Measurements from ENCODE around the gene GYPC. TPM values are rescaled to one million over a fixed set of nuclear protein-coding genes. Genes with fewer than 3 reads are reported as not detected.
"Not testable (repeated sequence)": the region's sequence is repeated elsewhere in the genome, so short reads cannot be mapped to it uniquely, and the experiment has no call there.

GYPC gene
- total and polyA plus RNA-seq, 4 donors, result 8.7 to 419 (median 12.3) TPM

DNA sequence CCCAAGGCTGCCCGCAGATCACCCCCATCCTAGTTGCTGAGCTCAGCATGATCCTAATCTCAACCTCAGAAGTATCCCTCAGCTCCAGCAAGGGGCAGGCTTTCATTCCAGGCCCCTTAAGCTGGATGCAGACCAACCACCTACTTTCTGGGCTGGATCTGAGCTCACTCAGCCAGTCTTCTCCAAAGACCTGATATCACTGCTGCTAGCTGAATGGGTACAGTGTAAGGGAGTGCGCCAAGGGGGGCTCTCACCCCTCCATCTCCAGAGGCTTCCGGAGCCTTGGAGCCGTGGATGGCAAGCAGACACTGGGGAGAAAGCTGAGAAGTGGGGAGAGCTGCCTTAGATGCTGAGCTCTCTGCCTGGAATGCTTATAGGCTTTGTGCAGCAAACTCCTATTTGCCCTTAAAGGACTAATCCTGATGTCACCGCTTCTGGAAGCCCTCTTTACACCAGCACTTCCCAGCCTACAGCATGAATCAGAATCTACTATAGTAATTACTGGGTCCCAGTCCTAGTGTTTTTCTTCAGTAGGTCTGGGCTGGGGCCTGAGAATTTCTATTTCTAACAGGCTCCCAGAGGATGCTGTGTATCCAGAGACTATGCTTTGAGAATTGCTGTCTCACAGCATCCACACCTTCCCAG, 31.0 kb downstream of the GYPC start:
- no peaks in the 10 kb centered on the region for H3K36me3 ChIP-seq (ENCODE audit: control insufficient read depth in 4 of 4, insufficient read depth in 3 of 4, low read depth in 1 of 4, low read length in 3 of 4)
- no peaks in the 10 kb centered on the region for H3K9me3 ChIP-seq (ENCODE audit: control insufficient read depth in 4 of 4, low read length in 3 of 4)
- TF ChIP-seq HNF4G (IDR thresholded peaks at IDR 0.05), result no peak
- TF ChIP-seq, protein P1, sequence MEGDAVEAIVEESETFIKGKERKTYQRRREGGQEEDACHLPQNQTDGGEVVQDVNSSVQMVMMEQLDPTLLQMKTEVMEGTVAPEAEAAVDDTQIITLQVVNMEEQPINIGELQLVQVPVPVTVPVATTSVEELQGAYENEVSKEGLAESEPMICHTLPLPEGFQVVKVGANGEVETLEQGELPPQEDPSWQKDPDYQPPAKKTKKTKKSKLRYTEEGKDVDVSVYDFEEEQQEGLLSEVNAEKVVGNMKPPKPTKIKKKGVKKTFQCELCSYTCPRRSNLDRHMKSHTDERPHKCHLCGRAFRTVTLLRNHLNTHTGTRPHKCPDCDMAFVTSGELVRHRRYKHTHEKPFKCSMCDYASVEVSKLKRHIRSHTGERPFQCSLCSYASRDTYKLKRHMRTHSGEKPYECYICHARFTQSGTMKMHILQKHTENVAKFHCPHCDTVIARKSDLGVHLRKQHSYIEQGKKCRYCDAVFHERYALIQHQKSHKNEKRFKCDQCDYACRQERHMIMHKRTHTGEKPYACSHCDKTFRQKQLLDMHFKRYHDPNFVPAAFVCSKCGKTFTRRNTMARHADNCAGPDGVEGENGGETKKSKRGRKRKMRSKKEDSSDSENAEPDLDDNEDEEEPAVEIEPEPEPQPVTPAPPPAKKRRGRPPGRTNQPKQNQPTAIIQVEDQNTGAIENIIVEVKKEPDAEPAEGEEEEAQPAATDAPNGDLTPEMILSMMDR (IDR thresholded peaks at IDR 0.05; ENCODE audit: low read depth, low read length, missing input control), result no peak
- TF ChIP-seq, protein P2, sequence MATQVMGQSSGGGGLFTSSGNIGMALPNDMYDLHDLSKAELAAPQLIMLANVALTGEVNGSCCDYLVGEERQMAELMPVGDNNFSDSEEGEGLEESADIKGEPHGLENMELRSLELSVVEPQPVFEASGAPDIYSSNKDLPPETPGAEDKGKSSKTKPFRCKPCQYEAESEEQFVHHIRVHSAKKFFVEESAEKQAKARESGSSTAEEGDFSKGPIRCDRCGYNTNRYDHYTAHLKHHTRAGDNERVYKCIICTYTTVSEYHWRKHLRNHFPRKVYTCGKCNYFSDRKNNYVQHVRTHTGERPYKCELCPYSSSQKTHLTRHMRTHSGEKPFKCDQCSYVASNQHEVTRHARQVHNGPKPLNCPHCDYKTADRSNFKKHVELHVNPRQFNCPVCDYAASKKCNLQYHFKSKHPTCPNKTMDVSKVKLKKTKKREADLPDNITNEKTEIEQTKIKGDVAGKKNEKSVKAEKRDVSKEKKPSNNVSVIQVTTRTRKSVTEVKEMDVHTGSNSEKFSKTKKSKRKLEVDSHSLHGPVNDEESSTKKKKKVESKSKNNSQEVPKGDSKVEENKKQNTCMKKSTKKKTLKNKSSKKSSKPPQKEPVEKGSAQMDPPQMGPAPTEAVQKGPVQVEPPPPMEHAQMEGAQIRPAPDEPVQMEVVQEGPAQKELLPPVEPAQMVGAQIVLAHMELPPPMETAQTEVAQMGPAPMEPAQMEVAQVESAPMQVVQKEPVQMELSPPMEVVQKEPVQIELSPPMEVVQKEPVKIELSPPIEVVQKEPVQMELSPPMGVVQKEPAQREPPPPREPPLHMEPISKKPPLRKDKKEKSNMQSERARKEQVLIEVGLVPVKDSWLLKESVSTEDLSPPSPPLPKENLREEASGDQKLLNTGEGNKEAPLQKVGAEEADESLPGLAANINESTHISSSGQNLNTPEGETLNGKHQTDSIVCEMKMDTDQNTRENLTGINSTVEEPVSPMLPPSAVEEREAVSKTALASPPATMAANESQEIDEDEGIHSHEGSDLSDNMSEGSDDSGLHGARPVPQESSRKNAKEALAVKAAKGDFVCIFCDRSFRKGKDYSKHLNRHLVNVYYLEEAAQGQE (IDR thresholded peaks at IDR 0.05), result no peak
- no peak for TF ChIP-seq TAF1 (conservative IDR thresholded peaks at IDR 0.05)
- no peak overlapping the region for H3K9ac ChIP-seq (ENCODE audit: low read depth in 1 of 2, low read length in 2 of 2)
- no peak overlapping the region for H3K4me3 ChIP-seq (ENCODE audit: low read depth in 1 of 3, low read length in 3 of 3)
- WGBS, result 84% methylated on average over 5 of the region's 5 CpGs
- H3K27me3 ChIP-seq (ENCODE audit: control insufficient read depth in 4 of 4, insufficient read depth in 4 of 4, low read length in 3 of 4), result no peaks in the 10 kb centered on the region
- H3K4me1 ChIP-seq (ENCODE audit: control insufficient read depth in 4 of 4, insufficient read depth in 4 of 4, low read length in 3 of 4), result no peaks in the 10 kb centered on the region
- H3K27ac ChIP-seq (ENCODE audit: low read depth in 1 of 2, low read length in 2 of 2), result no peak overlapping the region
- no peak for DNase-seq (ENCODE audit: low spot score)

DNA sequence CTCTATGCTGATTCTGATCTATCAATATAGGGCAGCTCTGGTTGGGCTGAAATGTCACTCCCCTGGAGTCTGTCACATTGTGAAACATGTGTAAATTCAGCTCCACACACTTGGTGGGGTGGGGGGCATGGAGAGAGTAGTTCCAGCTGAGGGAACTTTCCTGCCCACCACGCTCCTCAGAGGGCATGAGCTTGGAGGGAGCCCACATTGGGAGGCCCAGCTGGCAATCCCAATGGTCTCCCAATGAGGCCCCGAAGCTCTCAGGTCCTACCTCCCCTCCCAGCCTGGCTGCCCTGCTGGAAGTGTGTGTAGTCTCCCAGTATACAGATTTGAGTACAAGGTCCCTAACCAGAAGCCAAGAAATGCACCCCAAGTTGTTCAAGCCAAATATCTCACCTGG, 31.5 kb downstream of the GYPC start:
- H3K27ac ChIP-seq (ENCODE audit: low read depth in 1 of 2, low read length in 2 of 2), result no peak overlapping the region
- 89% methylated on average over 2 of the region's 2 CpGs for WGBS
- no peak for DNase-seq (ENCODE audit: low spot score)
- no peak overlapping the region for H3K9ac ChIP-seq (ENCODE audit: low read depth in 1 of 2, low read length in 2 of 2)
- no peaks in the 10 kb centered on the region for H3K36me3 ChIP-seq (ENCODE audit: control insufficient read depth in 4 of 4, insufficient read depth in 3 of 4, low read depth in 1 of 4, low read length in 3 of 4)
- H3K4me1 ChIP-seq (ENCODE audit: control insufficient read depth in 4 of 4, insufficient read depth in 4 of 4, low read length in 3 of 4), result no peaks in the 10 kb centered on the region
- H3K4me3 ChIP-seq (ENCODE audit: low read depth in 1 of 3, low read length in 3 of 3), result no peak overlapping the region
- H3K9me3 ChIP-seq (ENCODE audit: control insufficient read depth in 4 of 4, low read length in 3 of 4), result no peaks in the 10 kb centered on the region
- no peaks in the 10 kb centered on the region for H3K27me3 ChIP-seq (ENCODE audit: control insufficient read depth in 4 of 4, insufficient read depth in 4 of 4, low read length in 3 of 4)
- TF ChIP-seq ATF3 (IDR thresholded peaks at IDR 0.05) (no peak), RAD21 (IDR thresholded peaks at IDR 0.05) (no peak)

GRCh38 chr2:126688594-126688993, 32.6 kb downstream of the GYPC start:
- not testable (repeated sequence) for H3K27me3 ChIP-seq (ENCODE audit: control insufficient read depth in 4 of 4, insufficient read depth in 4 of 4, low read length in 3 of 4); H3K27ac ChIP-seq (ENCODE audit: low read depth in 1 of 2, low read length in 2 of 2); H3K4me1 ChIP-seq (ENCODE audit: control insufficient read depth in 4 of 4, insufficient read depth in 4 of 4, low read length in 3 of 4); H3K4me3 ChIP-seq (ENCODE audit: low read depth in 1 of 3, low read length in 3 of 3); H3K9ac ChIP-seq (ENCODE audit: low read depth in 1 of 2, low read length in 2 of 2); H3K9me3 ChIP-seq (ENCODE audit: control insufficient read depth in 4 of 4, low read length in 3 of 4); H3K36me3 ChIP-seq (ENCODE audit: control insufficient read depth in 4 of 4, insufficient read depth in 3 of 4, low read depth in 1 of 4, low read length in 3 of 4)
- WGBS, result 80% methylated on average over 2 of the region's 2 CpGs
- peak; percentile 16 for DNase-seq (ENCODE audit: low spot score)

DNA sequence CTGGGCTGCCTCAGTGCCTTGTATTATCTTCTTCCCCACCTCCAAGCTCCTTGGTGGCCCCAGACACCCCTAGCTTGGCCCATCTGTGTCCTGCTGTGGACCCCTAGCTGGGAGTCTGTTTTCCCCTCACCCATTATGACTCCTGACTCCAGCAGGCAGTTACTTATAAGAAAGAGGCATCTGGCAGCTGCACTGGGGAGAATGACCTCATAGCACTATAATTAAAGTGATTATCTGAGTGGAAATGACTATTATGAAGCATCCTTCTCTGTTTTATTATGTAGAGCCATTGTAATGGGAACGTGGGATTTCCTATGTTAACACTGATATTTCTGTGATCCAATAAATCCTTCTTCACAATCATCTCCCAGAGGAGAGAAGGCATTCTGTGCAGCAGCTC, 36.3 kb downstream of the GYPC start:
- H3K9ac ChIP-seq (ENCODE audit: low read depth in 1 of 2, low read length in 2 of 2); H3K4me3 ChIP-seq (ENCODE audit: low read depth in 1 of 3, low read length in 3 of 3); H3K36me3 ChIP-seq (ENCODE audit: control insufficient read depth in 4 of 4, insufficient read depth in 3 of 4, low read depth in 1 of 4, low read length in 3 of 4); H3K27me3 ChIP-seq (ENCODE audit: control insufficient read depth in 4 of 4, insufficient read depth in 4 of 4, low read length in 3 of 4); H3K27ac ChIP-seq (ENCODE audit: low read depth in 1 of 2, low read length in 2 of 2); H3K9me3 ChIP-seq (ENCODE audit: control insufficient read depth in 4 of 4, low read length in 3 of 4); H3K4me1 ChIP-seq (ENCODE audit: control insufficient read depth in 4 of 4, insufficient read depth in 4 of 4, low read length in 3 of 4): not testable (repeated sequence)
- DNase-seq (ENCODE audit: low spot score), result peak; percentile 31
- WGBS, result 58% methylated on average over 1 of the region's 1 CpG

GRCh38 chr2:126692934-126693592, 37.1 kb downstream of the GYPC start:
- H3K27ac ChIP-seq (ENCODE audit: low read depth in 1 of 2, low read length in 2 of 2); H3K27me3 ChIP-seq (ENCODE audit: control insufficient read depth in 4 of 4, insufficient read depth in 4 of 4, low read length in 3 of 4); H3K4me3 ChIP-seq (ENCODE audit: low read depth in 1 of 3, low read length in 3 of 3); H3K36me3 ChIP-seq (ENCODE audit: control insufficient read depth in 4 of 4, insufficient read depth in 3 of 4, low read depth in 1 of 4, low read length in 3 of 4); H3K9ac ChIP-seq (ENCODE audit: low read depth in 1 of 2, low read length in 2 of 2); H3K4me1 ChIP-seq (ENCODE audit: control insufficient read depth in 4 of 4, insufficient read depth in 4 of 4, low read length in 3 of 4); H3K9me3 ChIP-seq (ENCODE audit: control insufficient read depth in 4 of 4, low read length in 3 of 4): not testable (repeated sequence)
- WGBS, result 89% methylated on average over 3 of the region's 3 CpGs
- peak; percentile 10 for DNase-seq (ENCODE audit: low spot score)

Data from liver (tissue), 9 donors.